Measurements from ENCODE around the gene SPATA6.
"Not testable (repeated sequence)": the region's sequence is repeated elsewhere in the genome, so short reads cannot be mapped to it uniquely, and the experiment has no call there.

SPATA6 gene

DNA sequence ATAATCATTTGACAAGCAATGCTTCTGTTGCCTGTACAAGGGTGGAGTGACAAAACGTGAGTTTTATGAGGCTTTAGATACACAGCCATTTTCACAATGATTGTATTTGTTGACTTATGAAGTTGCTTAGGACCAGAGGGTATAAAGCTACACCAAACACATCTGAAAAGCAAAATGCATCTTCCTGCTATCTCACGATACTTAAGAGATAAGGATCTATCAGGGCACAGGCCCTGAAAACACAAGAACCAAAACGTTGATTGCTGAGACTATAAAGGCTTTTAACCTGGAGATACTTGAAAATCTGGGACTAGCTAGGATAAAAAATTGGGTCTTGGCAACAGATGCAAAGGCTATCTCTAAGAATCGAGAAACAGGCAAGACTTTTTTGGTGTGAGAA is 133.7 kb downstream of the SPATA6 start:
- no peak for DNase-seq

DNA sequence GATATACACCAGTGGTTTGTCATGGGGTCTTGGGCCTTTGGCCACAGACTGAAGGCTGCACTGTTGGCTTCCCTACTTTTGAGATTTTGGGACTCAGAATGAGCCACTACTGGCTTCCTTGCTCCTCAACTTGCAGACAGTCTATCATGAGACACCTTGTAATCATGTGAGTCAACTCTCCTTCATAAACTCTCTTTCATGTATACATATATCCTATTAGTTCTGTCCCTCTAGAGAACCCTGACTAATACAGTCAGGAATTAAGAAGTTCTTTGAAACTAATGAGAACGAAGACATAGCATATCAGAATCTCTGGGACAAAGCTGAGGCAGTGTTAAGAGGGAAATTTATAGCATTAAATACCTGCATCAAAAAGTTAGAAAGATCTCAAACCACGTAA is 138.7 kb downstream of the SPATA6 start:
- DNase-seq = no peak

DNA sequence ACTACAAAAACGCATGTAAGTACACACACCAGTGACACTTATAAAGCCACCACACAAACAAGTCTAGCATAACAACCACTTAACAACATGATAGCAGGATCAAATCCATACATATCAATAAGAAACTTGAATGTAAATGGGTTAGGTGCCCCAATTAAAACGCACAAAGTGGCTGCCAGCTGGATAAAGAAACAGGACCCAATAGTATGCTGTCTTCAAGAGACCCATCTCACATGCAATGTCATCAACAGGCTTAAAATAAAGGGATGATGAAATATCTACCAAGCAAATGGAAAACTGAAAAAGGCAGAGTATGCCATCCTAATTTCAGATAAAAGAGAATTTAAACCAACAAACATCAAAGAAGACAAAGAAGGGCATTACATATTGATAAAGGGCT is 139.9 kb downstream of the SPATA6 start:
- DNase-seq = no peak

DNA sequence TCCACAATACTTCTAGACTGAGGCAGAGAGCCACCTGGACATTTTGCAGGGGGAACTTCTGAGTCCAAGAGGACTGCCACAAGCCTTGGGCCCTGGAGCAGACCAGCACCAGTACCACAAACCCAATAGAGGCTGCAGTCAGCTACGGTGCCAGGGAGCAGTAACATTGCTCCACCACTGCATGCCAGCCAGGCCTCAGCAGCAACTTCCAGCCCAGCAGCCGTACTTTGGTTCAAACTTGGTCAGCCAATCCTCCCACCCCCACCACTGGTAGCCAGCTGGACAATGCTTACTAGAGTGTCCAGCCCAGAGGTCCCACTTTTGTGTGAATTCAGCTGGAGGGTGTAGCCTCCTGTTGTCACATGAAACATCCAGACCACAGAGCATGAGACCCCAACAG is 142.1 kb downstream of the SPATA6 start:
- no peak for DNase-seq

DNA sequence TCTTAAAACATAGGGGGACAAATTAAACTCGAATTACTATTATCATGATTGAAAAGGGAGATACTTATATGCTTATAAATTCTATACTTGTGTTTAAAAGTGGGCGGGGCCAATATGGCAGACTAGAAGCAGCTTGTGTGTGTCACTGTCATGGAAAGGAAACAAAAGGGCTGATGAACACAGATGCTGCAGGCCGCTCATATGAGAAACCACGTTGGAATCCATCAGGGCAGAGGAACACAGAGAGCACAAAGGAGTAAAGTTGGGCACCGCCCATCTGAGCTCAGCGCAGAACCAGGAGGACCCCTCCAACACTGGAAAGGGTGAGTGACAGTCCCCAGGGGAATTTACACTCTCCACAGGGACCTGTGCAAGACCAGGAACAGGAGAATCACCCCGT is 142.5 kb downstream of the SPATA6 start:
- no peak for DNase-seq

DNA sequence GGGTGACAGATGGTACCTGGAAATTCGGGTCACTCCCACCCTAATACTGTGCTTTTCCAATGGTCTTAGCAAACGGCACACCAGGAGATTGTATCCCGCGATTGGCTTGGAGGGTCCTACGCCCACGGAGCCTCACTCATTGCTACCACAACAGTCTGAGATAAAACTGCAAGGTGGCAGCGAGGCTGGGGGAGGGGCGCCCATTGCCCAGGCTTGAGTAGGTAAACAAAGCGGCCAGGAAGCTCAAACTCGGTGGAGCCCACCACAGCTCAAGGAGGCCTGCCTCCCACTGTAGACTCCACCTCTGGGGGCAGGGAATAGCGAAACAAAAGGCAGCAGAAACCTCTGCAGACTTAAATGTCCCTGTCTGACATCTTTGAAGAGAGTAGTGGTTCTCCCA is 160.2 kb downstream of the SPATA6 start:
- not testable (repeated sequence) for DNase-seq

DNA sequence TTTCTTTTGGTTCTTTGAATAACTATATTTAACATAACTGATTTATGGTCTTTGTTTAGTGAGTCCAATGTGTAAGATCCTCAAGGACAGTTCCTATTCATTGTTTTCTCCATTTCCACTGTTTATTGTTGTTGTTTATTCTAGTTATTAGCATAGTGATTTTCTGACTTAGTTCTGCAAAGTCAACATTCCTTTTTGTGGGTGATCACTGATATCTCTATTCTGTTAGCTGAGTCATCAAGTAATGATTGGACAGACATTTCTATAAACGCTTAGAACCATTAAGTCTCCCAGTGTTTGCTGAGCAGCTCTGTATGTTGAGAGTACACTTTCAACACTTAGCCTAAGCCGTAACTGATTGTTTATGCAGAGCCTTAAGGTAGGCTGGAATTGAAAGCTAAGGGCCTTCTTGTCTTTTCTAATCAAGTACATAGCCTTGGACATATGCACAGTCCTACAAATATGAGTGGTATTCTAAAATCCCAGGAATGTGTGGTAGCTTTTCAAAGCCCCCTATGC is 162.4 kb downstream of the SPATA6 start:
- no peak for DNase-seq

DNA sequence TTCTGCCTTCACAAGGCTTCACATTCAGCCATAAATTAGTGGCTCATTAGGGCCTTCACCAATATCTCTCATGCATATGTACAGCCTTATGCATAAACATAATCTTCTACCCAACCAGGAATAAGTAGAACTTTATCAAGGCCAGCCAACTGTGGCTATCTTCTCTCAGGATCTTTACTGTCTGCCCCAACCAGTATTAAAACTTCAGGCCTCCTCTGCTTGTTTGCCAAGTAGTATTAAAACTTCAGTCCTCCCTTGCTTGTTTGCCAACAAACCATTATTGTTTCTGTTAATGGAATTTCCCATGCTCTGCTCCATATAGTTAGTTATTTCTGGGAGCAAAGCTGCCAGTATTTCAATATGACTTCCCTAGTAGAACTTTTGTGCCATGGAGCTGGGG is 169.4 kb downstream of the SPATA6 start:
- no peak for DNase-seq

DNA sequence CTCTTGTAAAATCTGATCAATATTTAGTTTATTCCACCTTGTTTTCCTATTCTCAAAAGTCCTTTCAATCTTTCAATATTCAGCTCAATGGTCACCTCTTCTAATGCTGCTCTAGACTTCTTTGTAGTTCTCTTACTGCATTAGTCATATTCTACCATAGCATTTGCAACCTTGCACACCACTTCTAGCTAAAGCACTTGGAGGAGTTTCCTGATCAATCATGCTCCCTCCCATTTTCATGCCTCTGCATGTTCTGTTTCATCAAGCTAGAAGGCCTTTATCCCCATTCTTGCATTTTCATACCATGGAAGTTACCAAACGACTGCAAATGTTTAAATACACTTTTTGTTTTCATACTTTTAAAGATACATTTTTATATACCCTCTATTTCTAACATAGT is 177.3 kb downstream of the SPATA6 start:
- no peak for DNase-seq

DNA sequence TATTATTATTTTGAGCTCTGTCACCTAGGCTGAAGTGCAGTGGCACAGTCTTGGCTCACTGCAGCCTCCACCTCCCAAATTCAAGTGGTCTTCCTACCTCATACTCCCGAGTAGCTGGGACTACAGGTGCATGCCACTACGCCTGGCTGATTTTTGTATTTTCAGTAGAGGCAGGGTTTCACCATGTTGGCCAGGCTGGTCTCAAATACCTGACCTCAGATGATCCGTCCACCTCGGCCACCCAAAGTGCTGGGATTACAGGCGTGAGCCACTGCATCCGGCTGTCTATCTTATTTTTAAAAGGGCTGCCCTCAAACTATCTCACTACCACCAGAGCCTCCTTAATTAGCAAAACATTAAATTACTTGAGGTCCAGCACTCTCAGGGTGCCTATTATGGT is 177.9 kb downstream of the SPATA6 start:
- not testable (repeated sequence) for DNase-seq

DNA sequence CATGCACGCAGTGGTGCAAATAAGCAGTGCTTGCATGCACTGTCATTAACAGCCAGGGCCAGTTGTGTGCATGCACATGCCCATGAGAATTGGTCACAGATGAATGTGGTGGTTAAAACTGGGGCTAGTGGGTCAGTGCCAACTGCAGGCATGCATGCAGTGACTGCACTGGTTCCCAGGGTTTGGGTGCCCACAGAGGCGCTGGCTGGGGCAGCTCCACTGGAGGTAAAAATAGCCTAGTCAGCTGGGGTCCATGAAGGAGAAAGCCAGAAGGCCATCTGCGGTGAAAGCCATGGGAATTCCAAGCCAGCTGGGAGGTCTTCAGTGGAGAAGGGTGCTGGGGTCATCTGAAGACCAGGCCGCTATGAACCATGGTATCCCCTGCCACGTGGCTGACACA is 179.3 kb downstream of the SPATA6 start:
- DNase-seq = no peak

DNA sequence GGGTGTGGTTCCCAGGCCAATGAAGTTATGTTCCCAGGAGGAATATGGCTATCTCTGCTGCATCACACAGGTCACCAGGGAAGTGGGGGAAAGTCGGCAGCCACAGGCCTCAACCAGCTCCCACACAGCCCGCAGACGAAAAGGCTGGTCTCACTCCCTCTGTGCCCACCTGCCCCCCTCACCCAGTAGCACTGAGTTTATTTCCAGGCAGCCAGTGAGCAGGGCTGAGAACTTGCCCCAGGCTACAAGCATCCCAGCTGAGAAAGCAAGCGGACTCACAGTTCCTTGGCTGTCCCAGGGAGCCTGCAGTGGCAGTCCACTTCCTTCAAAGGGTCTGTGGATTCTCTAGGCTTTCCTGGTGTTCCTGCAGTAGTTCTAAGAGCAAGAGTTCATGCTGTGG is 180.6 kb downstream of the SPATA6 start:
- DNase-seq = no peak

DNA sequence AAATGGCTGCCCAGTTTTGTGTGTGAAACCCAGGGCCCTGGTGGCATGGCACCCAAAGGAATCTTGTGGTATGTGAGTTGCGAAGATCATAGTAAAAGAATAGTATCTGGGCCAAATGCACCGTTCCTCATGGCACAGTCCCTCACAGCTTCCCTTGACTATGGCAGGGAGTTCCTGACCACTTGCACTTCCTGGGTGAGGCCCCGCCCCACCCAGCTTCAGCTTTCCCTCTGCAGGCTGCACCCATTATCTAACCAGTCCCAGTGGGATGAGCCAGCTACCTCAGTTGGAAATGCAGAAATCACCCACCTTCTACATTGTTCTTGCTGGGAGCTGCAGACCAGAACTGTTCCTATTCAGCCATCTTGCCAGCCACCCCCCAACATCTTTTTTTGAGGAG is 186.5 kb downstream of the SPATA6 start:
- DNase-seq = no peak

DNA sequence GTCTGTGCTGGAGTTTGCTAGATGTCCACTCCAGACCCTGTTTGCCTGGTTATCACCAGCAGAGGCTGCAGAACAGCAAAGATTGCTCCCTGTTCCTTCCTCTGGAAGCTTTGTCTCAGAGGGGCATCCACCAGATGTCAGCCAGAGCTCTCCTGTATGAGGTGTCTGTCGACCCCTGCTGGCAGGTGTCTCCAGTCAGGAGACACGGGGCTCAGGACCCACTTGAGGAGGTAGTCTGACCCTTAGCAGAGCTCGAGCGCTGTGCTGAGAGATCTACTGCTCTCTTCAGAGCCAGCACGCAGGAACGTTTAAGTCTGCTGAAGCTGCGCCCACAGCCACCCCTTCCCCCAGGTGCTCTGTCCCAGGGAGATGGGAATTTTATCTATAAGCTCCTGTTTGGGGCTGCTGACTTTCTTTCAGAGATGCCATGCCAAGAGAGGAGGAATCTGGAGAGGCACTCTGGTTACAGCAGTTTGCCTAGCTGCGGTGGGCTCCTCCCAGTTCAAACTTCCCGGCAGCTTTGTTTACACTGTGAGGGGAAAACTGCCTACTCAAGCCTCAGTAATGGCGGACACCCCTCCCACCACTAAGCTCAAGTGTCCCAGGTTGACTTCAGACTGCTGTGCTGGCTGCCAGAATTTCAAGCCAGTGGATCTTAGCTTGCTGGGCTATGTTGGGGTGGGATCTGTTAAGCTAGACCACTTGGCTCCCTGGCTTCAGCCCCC is 187.1 kb downstream of the SPATA6 start:
- not testable (repeated sequence) for DNase-seq

DNA sequence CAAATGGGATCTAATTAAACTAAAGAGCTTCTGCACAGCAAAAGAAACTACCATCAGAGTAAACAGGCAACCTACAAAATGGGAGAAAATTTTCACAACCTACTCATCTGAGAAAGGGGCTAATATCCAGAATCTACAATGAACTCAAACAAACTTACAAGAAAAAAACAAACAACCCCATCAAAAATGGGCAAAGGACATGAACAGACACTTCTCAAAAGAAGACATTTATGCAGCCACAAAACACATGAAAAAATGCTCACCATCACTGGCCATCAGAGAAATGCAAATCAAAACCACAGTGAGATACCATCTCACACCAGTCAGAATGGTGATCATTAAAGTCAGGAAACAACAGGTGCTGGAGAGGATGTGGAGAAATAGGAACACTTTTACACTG is 189.7 kb downstream of the SPATA6 start:
- not testable (repeated sequence) for DNase-seq

DNA sequence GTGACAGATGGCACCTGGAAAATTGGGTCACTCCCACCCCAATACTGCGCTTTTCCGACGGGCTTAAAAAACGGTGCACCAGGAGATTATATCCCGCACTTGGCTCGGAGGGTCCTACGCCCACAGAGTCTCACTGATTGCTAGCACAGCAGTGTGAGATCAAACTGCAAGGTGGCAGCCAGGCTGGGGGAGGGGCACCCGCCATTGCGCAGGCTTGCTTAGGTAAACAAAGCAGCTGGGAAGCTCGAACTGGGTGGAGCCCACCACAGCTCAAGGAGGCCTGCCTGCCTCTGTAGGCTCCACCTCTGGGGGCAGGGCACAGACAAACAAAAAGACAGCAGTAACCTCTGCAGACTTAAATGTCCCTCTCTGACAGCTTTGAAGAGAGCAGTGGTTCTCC is 194.6 kb downstream of the SPATA6 start:
- not testable (repeated sequence) for DNase-seq

DNA sequence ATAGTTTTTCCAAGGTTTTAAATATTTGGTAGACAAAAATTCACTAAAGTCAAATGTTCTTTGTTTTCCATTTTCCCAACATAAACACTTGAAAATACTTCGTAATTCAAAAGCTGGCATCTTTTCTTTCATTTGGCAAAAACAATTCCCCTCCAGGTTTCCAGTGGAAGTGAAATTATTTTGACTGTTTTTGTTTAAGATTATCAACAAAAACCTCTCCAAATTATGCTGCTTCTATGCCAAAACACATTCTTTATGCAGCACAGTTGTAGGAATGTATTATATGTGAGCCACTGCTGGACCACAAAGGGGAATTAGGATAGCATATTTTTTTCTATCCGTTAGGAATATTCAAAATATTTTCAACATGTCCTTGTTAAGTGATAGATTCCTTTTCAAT is 205.4 kb downstream of the SPATA6 start:
- DNase-seq = no peak

DNA sequence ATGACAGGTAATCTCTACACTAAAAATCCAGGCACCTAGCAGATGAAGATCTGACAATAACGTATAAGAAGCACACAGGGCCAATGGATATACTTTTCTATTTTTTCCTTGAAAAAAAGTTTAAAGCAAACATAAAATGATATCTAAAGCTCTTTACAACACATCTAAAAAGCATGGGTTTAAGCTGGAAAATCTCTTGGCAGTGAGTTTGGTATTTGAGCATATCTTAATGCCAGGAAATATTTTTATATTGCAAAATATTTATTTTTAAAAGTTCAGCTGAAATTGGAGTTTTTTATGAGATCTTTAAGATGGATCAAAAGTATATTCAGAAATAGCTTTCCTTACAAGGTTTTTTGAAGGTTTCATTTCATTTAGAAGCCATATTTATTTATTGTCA is 209.0 kb downstream of the SPATA6 start:
- DNase-seq = no peak

DNA sequence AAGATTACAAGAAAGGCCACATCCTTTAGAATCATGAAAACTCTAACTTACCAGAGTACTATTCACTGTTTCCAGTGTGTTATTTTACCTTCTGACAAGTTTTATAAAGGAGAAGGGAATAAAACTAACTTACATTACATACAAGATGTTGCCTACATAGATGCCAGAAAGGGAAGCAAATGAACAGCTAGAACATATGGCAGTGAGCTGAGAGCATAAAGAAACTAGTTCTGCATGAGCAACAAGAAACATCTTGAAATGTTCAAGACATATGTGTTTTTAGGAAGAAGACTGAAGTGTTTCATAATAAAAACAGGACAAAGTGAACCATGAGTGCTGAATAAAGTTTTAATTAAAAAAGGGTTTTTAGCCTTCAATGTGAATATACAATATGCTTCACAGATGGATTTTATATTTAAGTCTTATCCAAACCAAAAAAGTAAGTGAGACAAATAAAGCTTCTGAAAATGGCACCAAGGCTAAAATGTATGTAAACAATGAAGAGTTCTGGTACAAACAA is 210.1 kb downstream of the SPATA6 start:
- no peak for DNase-seq

DNA sequence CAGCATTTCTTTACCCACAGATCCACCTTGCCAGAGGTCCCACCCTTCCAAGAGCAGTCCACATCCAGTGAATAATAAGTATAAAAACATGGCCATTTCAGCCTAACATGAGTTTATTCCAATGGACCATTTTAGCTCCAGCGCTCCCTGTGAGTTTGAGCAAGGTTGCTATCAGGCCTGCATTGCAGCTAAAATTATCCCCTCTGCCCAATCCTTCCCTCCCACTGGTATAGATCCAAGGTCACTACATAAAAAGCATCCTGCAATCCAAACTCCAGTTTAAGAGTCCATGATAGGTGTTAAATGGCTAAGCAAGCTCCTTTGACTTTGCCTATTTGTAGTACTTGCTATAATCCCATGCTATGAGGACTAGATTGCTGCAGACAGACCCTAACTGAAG is 213.9 kb downstream of the SPATA6 start:
- no peak for DNase-seq

DNA sequence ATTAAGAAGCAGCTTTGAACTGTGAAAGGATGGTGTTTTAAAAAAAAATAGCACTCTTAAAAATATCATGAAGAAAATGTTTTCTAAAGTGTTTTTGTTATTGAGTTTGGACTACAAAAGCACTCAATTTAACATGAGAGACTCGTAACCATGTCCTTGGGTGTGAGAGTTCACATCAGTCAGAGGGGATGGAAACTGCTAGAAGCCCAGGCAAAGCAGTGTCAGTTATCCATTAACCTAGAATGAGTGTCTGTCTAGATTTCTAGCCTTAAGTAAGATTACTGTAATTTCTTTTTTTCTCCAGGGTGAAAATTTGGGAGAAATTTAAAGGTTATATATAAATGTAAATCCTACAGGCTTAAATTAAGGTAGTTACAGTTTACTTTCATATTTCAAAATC is 217.8 kb downstream of the SPATA6 start:
- no peak for DNase-seq

DNA sequence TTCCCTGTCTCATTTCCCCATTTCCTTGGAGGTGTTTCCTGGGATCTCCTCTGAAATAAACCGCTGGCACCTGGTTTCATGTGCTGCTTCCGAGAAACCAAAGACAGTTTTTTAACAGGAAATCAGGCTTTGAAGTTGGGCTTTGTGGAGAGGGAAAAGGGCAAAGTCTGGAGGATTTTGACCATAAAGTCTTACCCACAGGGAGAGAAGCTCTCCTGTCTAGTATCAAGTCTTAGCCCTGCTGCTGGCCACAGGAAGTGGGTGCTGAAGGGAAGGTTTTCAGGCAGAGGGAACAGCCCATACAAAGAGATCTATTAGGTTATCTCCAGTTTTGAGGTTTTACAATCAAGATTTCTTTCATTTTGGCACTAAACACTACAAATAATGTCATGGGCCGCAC is 220.2 kb downstream of the SPATA6 start:
- no peak for DNase-seq

DNA sequence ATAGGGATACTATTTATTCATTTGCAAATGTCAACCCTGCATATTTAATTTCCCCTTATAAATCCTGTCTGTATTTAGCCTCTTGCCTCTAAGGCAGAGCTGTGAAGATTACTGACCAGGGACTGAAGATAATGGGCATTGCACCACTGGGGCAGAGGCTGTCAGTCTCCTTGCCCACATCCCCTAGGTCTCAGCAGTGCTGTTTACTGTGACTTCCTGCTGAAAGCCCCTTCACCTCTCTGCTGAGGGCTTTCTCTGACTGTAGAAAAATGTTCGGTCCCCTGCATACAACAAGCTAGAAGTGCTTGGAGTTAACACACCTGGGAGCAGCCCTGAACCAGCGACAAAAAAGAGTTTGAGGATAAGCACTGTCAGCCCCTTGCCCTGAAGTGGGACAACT is 220.7 kb downstream of the SPATA6 start:
- no peak for DNase-seq

DNA sequence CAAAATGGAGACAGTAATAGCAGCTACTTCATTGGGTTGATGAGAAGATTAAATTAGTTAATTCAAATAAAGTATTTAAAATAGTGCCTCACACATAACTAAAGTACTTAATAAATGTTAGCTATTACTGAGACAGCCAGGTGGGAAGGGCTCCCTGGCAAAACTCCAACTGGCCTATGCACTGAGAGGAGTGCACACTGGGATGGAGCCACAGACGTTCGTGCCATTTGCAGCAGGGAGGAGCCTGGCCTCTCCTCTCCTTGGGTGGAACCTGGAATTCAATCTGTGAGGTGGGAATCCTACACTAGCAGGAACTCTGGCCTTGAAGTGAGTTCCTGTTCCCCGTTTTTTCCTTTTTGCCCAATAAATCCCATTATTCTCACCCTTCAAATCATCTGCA is 221.4 kb downstream of the SPATA6 start:
- no peak for DNase-seq

DNA sequence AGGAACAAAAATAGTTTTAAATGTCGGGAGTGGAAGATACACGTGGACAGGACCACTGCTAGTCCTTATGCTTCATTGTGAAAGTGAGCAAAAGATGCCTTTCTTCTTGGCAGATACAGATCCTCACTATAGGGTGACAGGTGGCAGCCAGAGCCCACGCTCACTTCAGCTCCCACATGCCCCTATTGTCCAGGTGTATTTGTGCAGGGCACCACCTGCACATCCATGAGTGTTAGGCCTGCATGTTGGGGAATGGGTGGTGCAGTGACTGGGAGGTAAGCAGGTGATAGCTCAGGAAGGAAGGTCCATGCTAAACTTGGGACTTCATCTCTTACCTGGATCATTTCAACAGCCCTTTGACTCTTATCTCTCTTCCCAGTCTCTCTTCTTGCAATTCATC is 222.1 kb downstream of the SPATA6 start:
- DNase-seq = no peak

Measured in GOT3 (cell line).